H9 (cell line): ENCODE measurements around the gene HOXD11. TPM values are rescaled to one million over a fixed set of nuclear protein-coding genes. Genes with fewer than 3 reads are reported as not detected.

Experiments
- DNase-seq: peaks from one replicate; pipeline ENCODE4 v3.0.0-alpha.2; 2017
- H2AFZ ChIP-seq: one replicate; pipeline ENCODE4 v1.6.1; 2013; ENCODE audit warnings: mild to moderate bottlenecking, low read length, control low read depth, moderate library complexity
- H2AK5ac ChIP-seq: 2 replicates; pipeline ENCODE4 v1.6.1; 2013; ENCODE audit warnings: low read length, control low read depth, mixed read lengths; ENCODE audit not compliant: insufficient read length
- H2BK120ac ChIP-seq: one replicate; pipeline ENCODE4 v1.6.1; 2013; ENCODE audit warnings: low read depth, mild to moderate bottlenecking, low read length, control low read depth, inconsistent platforms; ENCODE audit not compliant: poor library complexity, severe bottlenecking
- H2BK12ac ChIP-seq: 2 replicates; pipeline ENCODE4 v1.6.1; 2013; ENCODE audit warnings: low read length, control low read depth, mixed read lengths, low read depth; ENCODE audit not compliant: insufficient read length
- H2BK15ac ChIP-seq: 2 replicates; pipeline ENCODE4 v1.6.1; 2013; ENCODE audit warnings: low read depth, low read length, control low read depth
- H2BK20ac ChIP-seq: one replicate; pipeline ENCODE4 v1.6.1; 2013; ENCODE audit warnings: low read depth, mild to moderate bottlenecking, low read length, control low read depth, inconsistent platforms; ENCODE audit not compliant: poor library complexity, severe bottlenecking
- H2BK5ac ChIP-seq: 2 replicates; pipeline ENCODE4 v1.6.1; 2013; ENCODE audit warnings: low read length, control low read depth, mixed read lengths; ENCODE audit not compliant: insufficient read length
- H3K14ac ChIP-seq: 2 replicates; pipeline ENCODE4 v1.6.1; 2013; ENCODE audit warnings: low read length, control low read depth; ENCODE audit not compliant: insufficient read depth
- H3K18ac ChIP-seq: 2 replicates; pipeline ENCODE4 v1.6.1; 2013; ENCODE audit warnings: low read depth, mild to moderate bottlenecking, mixed read lengths, low read length, control low read depth; ENCODE audit not compliant: insufficient read length
- H3K23ac ChIP-seq: 2 replicates; pipeline ENCODE4 v1.6.1; 2013; ENCODE audit warnings: low read length, control low read depth, mixed read lengths, low read depth; ENCODE audit not compliant: insufficient read length
- H3K23me2 ChIP-seq: 2 replicates; pipeline ENCODE4 v1.6.1; 2013; ENCODE audit warnings: low read depth, mild to moderate bottlenecking, mixed read lengths, low read length, control low read depth; ENCODE audit not compliant: insufficient read length, poor library complexity, severe bottlenecking
- H3K27ac ChIP-seq: 2 replicates; pipeline ENCODE4 v1.5.1; 2013; ENCODE audit warnings: low read length, control low read depth, mixed read lengths, low read depth; ENCODE audit not compliant: insufficient read length
- H3K27me3 ChIP-seq: 2 replicates; pipeline ENCODE4 v1.6.1; 2013; ENCODE audit warnings: low read length, control low read depth, inconsistent platforms; ENCODE audit not compliant: insufficient read depth
- H3K4ac ChIP-seq: 2 replicates; pipeline ENCODE4 v1.6.1; 2013; ENCODE audit warnings: low read depth, mild to moderate bottlenecking, control low read depth, inconsistent platforms, low read length, moderate library complexity
- H3K4me1 ChIP-seq: 2 replicates; pipeline ENCODE4 v1.6.1; 2013; ENCODE audit warnings: low read length, control low read depth, inconsistent platforms; ENCODE audit not compliant: insufficient read depth
- H3K4me2 ChIP-seq: 2 replicates; pipeline ENCODE4 v1.6.1; 2013; ENCODE audit warnings: low read length, control low read depth, mixed read lengths; ENCODE audit not compliant: insufficient read length, insufficient read depth
- H3K56ac ChIP-seq: 2 replicates; pipeline ENCODE4 v1.6.1; 2013; ENCODE audit warnings: low read depth, mild to moderate bottlenecking, mixed read lengths, low read length, control low read depth; ENCODE audit not compliant: insufficient read length
- H3K79me1 ChIP-seq: 2 replicates; pipeline ENCODE4 v1.6.1; 2013; ENCODE audit warnings: low read depth, mild to moderate bottlenecking, moderate library complexity, low read length, control low read depth, inconsistent platforms; ENCODE audit not compliant: insufficient read depth, poor library complexity, severe bottlenecking
- H3K79me2 ChIP-seq: 2 replicates; pipeline ENCODE4 v1.6.1; 2013; ENCODE audit warnings: low read length, control low read depth, inconsistent platforms; ENCODE audit not compliant: insufficient read depth
- H3K9ac ChIP-seq: 2 replicates; pipeline ENCODE4 v1.6.1; 2013; ENCODE audit warnings: low read length, control low read depth, mixed read lengths; ENCODE audit not compliant: insufficient read length; ENCODE audit errors: extremely low read depth
- H3K9me3 ChIP-seq: one replicate; pipeline ENCODE4 v1.6.1; 2013; ENCODE audit warnings: low read depth, low read length, inconsistent platforms; ENCODE audit not compliant: control insufficient read depth
- H3T11ph ChIP-seq: one replicate; pipeline ENCODE4 v1.6.1; 2013; ENCODE audit warnings: mild to moderate bottlenecking, low read length, control low read depth, inconsistent platforms
- H4K20me1 ChIP-seq: one replicate; pipeline ENCODE4 v1.6.1; 2013; ENCODE audit not compliant: control insufficient read depth, insufficient read length, insufficient read depth
- H4K5ac ChIP-seq: 2 replicates; pipeline ENCODE4 v1.6.1; 2013; ENCODE audit warnings: low read depth, mild to moderate bottlenecking, mixed read lengths, low read length, control low read depth; ENCODE audit not compliant: insufficient read length
- H4K8ac ChIP-seq: replicated peaks from 2 replicates; pipeline ENCODE4 v1.6.1; 2013; ENCODE audit warnings: low read length, control low read depth, mixed read lengths, low read depth; ENCODE audit not compliant: insufficient read length
- H4K91ac ChIP-seq: 2 replicates; pipeline ENCODE4 v1.6.1; 2013; ENCODE audit warnings: low read depth, mild to moderate bottlenecking, moderate library complexity, mixed read lengths, low read length, control low read depth; ENCODE audit not compliant: insufficient read length
- H3K27ac Mint-ChIP-seq, 3 experiments: 2 replicates in 2 of 3; 3 replicates in 1 of 3; pipeline ENCODE4 v1.8.0; 2020 to 2021; ENCODE audit warnings: mixed read lengths in 3 of 3, mild to moderate bottlenecking in 1 of 3, moderate library complexity in 1 of 3
- H3K27me3 Mint-ChIP-seq: 2 replicates; pipeline ENCODE4 v1.8.0; 2021; ENCODE audit warnings: low read depth, mild to moderate bottlenecking, moderate library complexity, mixed read lengths
- H3K36me3 Mint-ChIP-seq, 3 experiments: 2 replicates in 2 of 3; 3 replicates in 1 of 3; pipeline ENCODE4 v1.8.0; 2020 to 2021; ENCODE audit warnings: low read depth in 3 of 3, mixed read lengths in 3 of 3; ENCODE audit not compliant: insufficient read depth in 1 of 3
- H3K4me1 Mint-ChIP-seq, 2 experiments: 2 replicates each; pipeline ENCODE4 v1.8.0; 2020; ENCODE audit warnings: mixed read lengths in 2 of 2
- H3K4me3 Mint-ChIP-seq, 2 experiments: 2 replicates in 1 of 2; 3 replicates in 1 of 2; pipeline ENCODE4 v1.8.0; 2020 to 2021; ENCODE audit warnings: mild to moderate bottlenecking in 2 of 2, mixed read lengths in 2 of 2, moderate library complexity in 1 of 2
- H3K9me3 Mint-ChIP-seq, 2 experiments: 2 replicates in 1 of 2; 3 replicates in 1 of 2; pipeline ENCODE4 v1.8.0; 2020; ENCODE audit warnings: mild to moderate bottlenecking in 2 of 2, mixed read lengths in 2 of 2, moderate library complexity in 1 of 2
- CTCF ChIP-seq: fragments of 200-600 bp; sonication (generic); conservative IDR thresholded peaks from 3 replicates; pipeline ENCODE4 v1.8.0; 2021; ENCODE audit warnings: antibody characterized with exemption, mild to moderate bottlenecking
- WGBS: extraction: QIAGEN DNeasy Blood & Tissue Kit; methylation state at CpG from one replicate; pipeline ENCODE4 v1.1.7; 2013; ENCODE audit warnings: missing lambda C conversion rate, low lambda C conversion rate, mixed read lengths; ENCODE audit not compliant: insufficient read length; ENCODE audit errors: extremely low coverage; 5-methylcytosine and 5-hydroxymethylcytosine counted together
- total RNA-seq: library from RNA; stranded (reverse); gene quantifications from 2 replicates; pipeline ENCODE4 v1.2.1, GENCODE V29; 2021

The HOXD11 gene
- total RNA-seq, 1 experiment from 2014 or later, result not detected

- peaks cover 20 to 49% of the 10 kb centered on the region in 2 experiments for H3K4me1 Mint-ChIP-seq
- no peak overlapping the region for H3K23ac ChIP-seq
- DNase-seq, result peak; percentile 60
- H3K18ac ChIP-seq, result no peak overlapping the region
- no peak overlapping the region for H2BK20ac ChIP-seq
- no peaks in the 10 kb centered on the region for H4K20me1 ChIP-seq
- H3K79me1 ChIP-seq, result no peaks in the 10 kb centered on the region
- no peaks in the 10 kb centered on the region for H3K36me3 Mint-ChIP-seq
- no peak overlapping the region for H3T11ph ChIP-seq
- no peaks in the 10 kb centered on the region for H3K4me1 ChIP-seq
- TF ChIP-seq CTCF, result no peak
- H3K27ac ChIP-seq, result no peak overlapping the region
- H3K27me3 Mint-ChIP-seq, result peaks cover 97% of the 10 kb centered on the region
- no peak overlapping the region for H3K9ac ChIP-seq
- H3K56ac ChIP-seq, result no peak overlapping the region
- no peak overlapping the region for H2BK5ac ChIP-seq
- peak overlapping the region; percentile 24 to 64; a peak in 3 of 5 replicates for H3K4me3 Mint-ChIP-seq
- H2AK5ac ChIP-seq, result no peak overlapping the region
- H2BK12ac ChIP-seq, result no peak overlapping the region
- no peak overlapping the region for H4K91ac ChIP-seq
- H3K23me2 ChIP-seq, result peaks cover 7% of the 10 kb centered on the region
- H3K4ac ChIP-seq, result no peak overlapping the region
- H3K27ac Mint-ChIP-seq, result no peak overlapping the region
- no peak overlapping the region for H3K14ac ChIP-seq
- H3K4me2 ChIP-seq, result no peak overlapping the region
- no peak overlapping the region for H4K5ac ChIP-seq
- H2BK120ac ChIP-seq, result no peak overlapping the region
- H3K9me3 Mint-ChIP-seq, result peaks cover 5 to 9% of the 10 kb centered on the region in 2 experiments; a peak in 4 of 5 replicates
- no peak overlapping the region for H2AFZ ChIP-seq
- no CpG with 5 or more reads among the region's 66 CpGs for WGBS
- H4K8ac ChIP-seq, result no peak overlapping the region
- H3K9me3 ChIP-seq, result no peaks in the 10 kb centered on the region
- no peak overlapping the region for H2BK15ac ChIP-seq
- no peaks in the 10 kb centered on the region for H3K79me2 ChIP-seq
- peaks cover 95% of the 10 kb centered on the region for H3K27me3 ChIP-seq
These were observed 24.0 kb upstream of the HOXD11 start for GRCh38 chr2:176082824-176083751.
